Keratinocyte (primary cell): ENCODE measurements around the gene MUTYH.
A peak's percentile ranks its signal among the peaks of the same experiment; 100 is the strongest.

Experiments used
- CTCF ChIP-seq, 3 experiments: IDR thresholded peaks in 1 of 3; conservative IDR thresholded peaks in 1 of 3; optimal IDR thresholded peaks in 1 of 3; 2 replicates in 2 of 3; 3 replicates in 1 of 3; pipeline versions ENCODE3 to v1.5.1; 2011; ENCODE audit warnings: low read length in 3 of 3, mild to moderate bottlenecking in 3 of 3, moderate library complexity in 2 of 3, control low read depth in 1 of 3, inconsistent platforms in 1 of 3; ENCODE audit not compliant: insufficient read depth in 2 of 3; ENCODE audit errors: extremely low read depth in 1 of 3
- EZH2 ChIP-seq: IDR thresholded peaks from one replicate; pipeline ENCODE4 v1.6.1; 2012; ENCODE audit warnings: inconsistent platforms, mild to moderate bottlenecking, low read length, moderate library complexity

- TF ChIP-seq CTCF (optimal IDR thresholded peaks at IDR 0.05 in 1 of 3, IDR thresholded peaks at IDR 0.05 in 1 of 3, conservative IDR thresholded peaks at IDR 0.05 in 1 of 3; ENCODE audit: extremely low read depth in 1 of 3, insufficient read depth in 2 of 3, low read length in 3 of 3) (peak; percentile 62 to 81 (median 74)), EZH2 (no peak)
These were observed 40.1 kb downstream of the MUTYH start for GRCh38 chr1:45299981-45300668.
